Effector CD4-positive, alpha-beta T cell (primary cell): ENCODE results near the gene AK3.

Experiments used
- DNase-seq: peaks from one replicate; pipeline ENCODE4 v3.0.0-alpha.2; 2020

Gene AK3

GRCh38 chr9:4746278-4747030 lies 5.5 kb upstream of the AK3 start:
- DNase-seq: no peak

DNA sequence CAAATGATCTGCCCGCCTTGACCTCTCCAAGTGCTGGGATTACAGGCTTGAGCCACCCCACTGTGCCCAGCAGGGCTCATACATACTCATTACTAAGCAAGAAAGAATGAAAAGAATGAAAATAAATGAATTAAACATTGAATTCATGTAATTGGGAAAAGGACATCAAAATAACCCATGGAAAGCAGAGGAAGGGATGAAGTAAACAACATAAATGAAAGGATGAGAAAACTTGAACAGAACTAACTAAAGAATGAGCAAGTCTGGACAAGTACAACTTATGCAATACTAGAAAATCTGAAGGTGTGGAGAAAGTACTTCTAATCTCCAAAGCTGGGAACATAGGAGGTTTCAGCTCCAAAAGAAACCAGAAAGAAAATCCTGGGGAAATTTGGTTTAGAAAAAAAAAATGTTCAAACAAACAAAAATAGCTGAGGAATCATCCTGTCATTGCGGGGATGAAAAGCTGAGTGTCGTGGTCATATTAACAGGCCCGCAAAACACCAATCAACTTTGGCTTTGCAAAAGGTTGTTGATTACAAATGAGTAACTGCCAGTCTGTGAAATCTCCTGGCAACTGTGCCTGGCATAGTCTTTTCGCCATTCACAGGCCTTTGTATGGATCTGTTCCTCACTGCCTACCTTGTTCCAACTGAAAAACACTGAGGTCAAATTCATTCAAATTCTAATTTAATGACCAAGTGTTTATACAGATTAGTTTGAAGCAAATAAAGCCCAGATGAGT lies 2.3 kb upstream of the AK3 start:
- no peak for DNase-seq

- DNase-seq: no peak
Measured at GRCh38 chr9:4742246-4742645, 1.2 kb upstream of the AK3 start.

- DNase-seq: peak; percentile 12
Measured at GRCh38 chr9:4741365-4742089, 525 bp upstream of the AK3 start.

DNA sequence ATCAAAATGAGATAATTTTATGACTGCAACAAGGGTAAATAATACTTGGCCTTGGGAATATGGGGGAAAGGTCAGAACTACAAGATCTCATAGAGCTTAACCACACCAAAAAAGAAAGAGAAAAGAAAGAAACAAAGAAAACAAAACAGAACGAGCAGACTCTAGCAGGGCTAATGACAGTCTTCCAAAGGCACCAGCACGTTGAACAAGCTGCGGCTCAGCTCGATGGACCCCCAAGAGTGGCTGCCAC lies 689 bp downstream of the AK3 start:
- DNase-seq: no peak

DNA sequence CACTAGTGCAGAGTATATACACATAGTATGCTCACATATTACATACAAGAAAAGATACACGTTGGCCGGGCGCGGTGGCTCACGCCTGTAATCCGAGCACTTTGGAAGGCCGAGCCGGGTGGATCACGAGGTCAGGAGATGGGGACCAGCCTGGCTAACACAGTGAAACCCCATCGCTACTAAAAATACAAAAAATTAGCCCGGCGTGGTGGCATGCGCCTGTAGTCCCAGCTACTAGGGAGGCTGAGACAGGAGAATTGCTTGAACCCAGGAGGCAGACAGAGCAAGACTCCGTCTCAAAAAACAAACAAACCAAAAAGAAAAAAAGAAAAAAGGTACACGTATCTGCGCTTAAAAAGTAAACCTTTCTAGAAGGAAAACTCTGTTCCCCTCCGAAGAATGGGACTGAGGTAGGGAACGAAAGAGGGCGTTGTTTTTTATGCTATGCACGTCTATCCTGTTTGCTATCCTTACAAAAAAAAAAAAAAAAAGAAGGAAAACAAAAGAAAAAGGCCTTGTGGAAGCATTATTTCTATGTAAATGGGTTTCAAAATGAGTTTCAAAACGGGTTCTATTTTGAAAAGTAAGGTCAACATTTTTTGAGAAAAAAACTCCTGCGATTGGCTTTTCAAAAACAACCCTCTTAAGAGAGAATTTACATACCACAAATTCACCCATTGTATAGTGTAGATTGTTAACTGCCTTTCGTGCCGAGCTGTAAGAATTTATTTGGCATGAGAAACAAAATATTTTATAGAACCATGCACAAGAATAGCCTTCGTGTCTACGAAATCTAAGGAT lies 1.2 kb downstream of the AK3 start:
- DNase-seq: no peak

DNA sequence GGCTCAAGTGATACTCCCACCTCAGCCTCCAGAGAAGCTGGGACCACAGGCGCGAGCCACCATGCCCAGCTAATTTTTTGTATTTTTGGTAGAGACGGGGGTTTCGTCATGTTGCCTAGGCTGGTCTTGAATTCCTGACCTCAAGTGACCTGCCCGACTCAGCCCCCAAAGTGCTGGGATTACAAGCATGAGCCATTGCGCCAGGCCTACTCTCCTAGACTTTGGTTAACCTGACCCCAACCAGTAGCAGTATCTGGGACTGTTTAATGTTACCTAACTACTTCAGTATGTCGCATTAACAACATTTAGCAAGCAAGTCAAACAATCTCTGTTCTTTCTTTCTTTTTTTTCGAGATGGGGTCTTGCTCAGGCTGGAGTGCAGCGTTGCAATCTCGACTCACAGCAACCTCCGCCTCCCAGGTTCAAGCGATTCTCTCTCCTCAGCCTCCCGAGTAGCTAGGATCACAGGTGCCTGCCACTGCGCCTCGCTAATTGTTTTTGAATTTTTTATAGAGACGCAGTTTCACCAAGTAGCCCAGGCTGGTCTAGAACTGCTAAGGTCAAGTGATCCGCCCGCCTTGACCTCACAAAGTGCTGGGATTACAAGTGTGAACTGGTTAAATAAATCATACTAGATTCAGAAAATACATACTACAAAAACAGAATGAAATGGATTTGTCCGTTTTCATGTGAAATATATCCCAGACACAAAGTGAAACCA lies 2.0 kb downstream of the AK3 start:
- DNase-seq: no peak

GRCh38 chr9:4734150-4734549 lies 6.9 kb downstream of the AK3 start:
- DNase-seq: no peak

- no peak for DNase-seq
Measured at GRCh38 chr9:4732890-4733289, 8.1 kb downstream of the AK3 start.

DNA sequence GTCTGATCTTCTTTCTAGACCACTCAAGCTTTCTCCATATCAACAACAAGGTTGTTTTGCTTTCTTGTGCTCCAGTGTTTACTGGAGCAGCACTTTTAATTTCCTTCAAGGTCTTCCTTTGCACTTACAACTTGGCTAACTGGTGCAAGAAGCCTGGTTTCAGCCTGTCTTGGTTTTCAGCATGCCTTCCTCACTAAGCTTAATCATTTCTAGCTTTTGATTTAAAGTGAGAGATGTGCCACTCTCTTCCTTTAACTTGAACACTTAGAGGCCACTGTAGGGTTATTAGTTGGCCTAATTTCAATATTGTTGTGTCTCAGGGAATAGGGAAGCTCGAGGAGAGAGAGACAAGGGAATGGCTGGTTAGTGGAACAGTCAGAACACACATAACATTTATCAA lies 13.4 kb downstream of the AK3 start:
- no peak for DNase-seq

DNA sequence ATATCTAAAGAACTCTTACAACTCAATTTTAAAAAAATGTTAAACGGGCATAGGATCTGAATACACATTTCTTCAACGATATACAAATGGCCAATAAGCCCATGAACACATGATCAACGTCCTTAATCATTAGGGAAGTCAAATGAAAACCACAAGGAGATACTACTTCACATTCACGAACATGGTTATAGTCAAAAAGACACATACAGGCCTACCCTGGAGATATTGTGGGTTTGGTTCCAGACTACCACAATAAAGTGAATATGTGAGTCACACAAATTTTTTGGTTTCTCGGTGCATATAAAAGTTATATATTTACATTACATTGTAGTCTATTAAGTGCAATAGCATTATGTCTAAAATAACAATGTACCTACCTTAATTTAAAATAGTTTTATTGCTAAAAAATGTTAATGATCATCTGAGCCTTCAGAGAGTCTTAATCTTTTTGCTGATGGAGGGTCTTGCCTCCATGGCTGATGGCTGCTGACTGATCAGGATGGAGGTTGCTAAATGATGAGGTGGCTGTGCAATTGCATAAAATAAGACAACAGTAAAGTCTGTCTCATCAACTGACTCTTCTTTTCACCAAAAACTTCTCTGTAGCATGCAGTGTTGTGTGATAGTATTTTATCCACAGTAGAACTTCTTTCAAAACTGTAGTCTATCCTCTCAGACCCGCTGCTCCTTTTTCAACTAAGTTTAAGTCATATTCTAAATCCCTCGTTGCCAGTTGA lies 15.1 kb downstream of the AK3 start:
- DNase-seq: no peak

DNA sequence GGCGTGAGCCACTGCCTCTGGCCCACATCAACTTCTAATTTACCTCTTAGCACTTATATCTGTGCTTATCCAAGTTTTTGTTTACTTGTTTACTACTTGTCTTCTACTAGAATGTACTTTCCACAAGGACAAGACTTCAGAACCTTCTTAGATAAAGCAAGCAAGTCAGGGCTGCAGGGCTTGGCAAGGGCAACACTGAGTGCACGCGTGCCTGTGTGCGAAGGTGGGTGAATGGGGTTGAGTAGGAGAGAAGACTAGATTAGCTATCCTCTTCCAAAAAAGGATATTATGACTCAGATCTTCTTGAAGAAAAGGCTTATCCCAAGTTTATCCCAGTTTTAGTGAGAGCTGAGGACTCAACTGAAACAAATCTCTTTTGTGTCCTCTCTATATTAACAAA lies 19.3 kb downstream of the AK3 start:
- no peak for DNase-seq

DNA sequence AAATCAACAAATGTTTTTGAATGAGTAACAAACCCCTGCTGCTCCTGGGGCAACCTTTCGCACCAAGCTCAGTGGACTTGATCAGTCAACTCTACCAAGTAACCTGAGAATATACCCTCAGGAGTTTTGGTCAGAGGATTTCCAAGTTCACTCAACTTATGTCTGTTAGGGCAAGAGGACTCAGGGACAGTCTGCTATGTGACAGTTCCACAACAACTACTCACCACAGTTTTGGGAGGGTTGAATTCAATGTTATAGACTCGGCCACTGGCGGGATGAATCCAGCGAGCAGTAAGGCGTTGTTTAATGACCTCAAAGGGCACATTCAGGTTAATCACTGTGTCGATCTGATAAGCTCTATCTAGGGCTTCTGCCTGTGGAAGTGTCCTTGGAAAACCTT lies 22.1 kb downstream of the AK3 start:
- no peak for DNase-seq

- DNase-seq: no peak
Measured at GRCh38 chr9:4717815-4718214, 23.2 kb downstream of the AK3 start.

DNA sequence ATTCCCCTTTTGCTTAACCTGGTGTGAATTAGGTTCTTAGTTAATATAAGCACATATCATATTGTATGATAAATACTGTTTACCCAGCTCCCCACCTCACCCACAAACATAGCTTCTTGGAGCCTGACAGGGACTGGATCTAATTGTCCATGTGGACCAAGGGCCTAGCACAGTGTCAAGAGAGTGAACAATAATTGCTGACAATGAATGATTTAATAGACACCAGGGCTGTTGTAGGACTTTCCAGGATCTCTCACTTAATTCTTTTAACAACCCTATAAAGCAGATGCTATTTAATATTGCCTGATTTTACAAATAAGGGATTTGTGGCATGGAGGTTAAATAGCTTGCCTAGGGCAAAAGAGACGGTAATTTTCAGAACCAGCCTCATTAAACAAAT lies 24.8 kb downstream of the AK3 start:
- no peak for DNase-seq

DNA sequence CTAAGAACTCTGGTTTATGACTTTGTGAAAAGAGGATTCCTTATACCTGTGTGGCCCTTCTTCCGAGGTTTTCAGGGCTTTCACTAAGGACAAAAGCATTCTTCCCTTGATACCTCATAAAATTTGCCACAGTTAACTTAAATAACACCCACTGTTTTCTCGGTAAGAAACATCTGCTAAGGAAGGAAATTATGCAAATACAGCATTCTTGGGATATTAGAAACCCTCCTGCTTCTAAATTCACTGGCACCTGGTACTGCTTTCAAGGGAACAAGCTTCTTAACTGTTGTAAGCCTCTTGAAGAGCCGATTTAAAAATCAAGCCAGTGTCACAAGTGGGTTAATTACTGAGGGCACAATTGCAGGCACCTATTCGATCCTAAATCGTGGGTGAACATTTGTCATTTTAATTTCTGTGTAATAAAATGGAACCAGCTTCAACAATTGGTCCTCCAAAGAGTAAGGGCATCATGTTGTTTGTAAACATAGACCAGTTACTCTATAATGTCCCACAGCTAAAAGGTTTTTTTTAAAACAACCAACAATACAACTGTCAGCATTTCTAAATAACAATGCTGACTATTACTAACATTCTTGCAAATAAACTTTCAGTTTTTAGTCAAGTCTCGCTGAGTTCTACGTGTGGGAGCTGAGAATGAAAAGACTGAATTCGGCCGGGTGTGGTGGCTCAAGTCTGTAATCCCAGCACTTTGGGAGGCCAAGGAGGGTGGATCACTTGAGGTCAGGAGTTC lies 26.6 kb downstream of the AK3 start:
- no peak for DNase-seq

DNA sequence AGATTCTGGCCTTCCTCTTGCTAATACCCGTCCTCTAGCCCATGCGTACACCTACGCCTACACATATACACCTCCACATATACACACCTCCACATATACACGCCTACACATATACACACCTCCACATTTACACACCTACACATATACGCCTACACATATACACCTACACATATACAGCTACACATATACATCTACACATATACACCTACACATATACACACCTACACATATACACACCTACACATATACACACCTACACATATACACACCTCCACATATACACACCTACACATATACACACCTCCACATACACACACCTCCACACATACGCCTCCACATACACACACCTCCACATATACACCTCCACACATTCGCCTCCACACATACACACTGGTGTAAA lies 27.2 kb downstream of the AK3 start:
- no peak for DNase-seq

DNA sequence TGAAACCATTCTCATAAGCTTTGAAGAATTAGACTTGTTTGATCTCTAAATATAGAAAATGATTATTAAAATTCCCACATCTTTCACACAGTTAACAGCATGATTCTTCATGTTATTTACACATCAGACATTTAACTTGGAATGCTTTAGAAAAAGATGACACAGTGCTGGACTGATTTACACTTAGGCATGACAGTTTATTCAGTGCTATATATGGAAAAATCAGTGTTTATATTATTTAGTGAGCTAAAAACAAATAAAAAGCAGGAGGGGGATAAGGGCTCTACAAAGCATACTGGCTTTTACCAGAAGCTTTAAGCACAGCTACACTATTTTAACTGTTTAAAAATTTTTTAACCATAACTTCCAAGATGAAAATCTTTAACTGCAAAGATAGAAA lies 31.6 kb downstream of the AK3 start:
- DNase-seq: no peak

DNA sequence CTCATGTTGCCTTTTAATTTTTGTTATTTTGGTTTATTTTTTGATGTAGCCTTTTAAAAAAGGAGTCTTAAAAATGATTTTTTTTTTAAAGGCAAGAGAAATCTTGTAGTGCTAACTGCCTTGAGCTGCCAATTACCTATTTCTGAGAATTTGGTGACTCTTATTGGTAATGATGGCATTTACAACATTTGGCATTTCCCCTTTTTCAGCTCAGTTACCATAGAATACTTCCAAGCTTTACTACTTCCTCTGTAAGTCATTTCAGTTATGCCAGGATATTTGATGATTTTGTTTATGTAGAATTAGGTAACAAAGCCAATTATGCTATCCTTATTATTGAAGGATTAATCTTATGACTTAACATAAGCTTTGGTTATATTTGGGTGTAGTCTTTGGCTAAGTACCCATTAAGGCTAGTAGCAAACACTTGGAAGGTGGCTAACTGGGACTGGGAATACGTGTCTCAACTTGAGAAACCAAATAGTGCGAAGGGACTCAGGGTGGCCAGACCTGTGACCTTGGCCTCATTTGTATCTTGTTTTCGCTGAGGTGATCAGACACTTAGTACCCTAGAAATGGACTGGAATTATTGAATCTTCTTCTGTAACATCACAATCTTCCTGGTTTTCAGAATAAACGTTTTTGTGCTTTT lies 33.9 kb downstream of the AK3 start:
- DNase-seq: no peak

DNA sequence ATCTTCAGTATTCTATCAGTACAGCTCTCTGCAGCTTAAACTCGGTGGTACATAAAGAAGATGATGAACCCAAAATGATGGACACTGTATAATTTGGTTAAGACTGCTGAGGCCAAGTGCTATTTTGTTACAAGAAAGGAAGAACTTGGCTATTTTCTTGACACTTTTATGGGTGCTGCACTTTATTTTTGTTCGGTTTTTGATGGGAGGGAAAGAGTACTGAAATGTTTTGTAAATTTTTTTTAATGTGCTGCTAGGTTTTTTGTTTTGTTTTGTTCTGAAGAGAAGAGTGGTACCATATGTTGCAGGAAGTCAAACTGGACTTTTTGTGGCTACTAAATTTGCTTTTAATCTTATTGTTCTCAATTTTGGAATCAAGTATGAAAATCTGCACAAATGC lies 35.0 kb downstream of the AK3 start:
- no peak for DNase-seq

DNA sequence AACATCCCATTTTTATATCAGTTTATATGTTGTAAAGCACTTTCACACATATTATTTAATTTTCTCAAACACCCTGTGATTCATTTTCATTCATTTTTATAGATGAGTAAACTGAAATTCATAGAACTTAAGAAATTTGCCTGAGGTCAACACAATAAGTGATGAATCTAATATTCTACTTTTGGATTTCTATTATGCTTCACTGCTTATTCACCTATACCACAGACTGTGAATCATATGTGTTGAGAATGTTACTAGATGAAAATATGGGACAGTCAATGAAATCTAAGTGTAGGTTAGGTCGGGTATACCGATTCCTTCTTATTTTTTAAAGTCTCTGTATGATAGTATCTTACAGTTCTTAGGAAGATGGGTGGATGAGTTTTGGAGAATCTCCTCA lies 36.9 kb downstream of the AK3 start:
- DNase-seq: no peak
